HG02938 (cell line): ENCODE measurements around the gene PTPN18.

ENCODE experiments used
- ATAC-seq: cut with Tn5 transposase; IDR thresholded peaks from one replicate; pipeline ENCODE4 v1.9.1; 2021; ENCODE audit warnings: mild to moderate bottlenecking, moderate library complexity; ENCODE audit not compliant: unreplicated experiment

PTPN18 gene

GRCh38 chr2:130363479-130363878 lies 7.6 kb downstream of the PTPN18 start:
- ATAC-seq: no peak

- no peak for ATAC-seq
Measured at GRCh38 chr2:130365075-130365474, 9.2 kb downstream of the PTPN18 start.

GRCh38 chr2:130365963-130366362 lies 10.1 kb downstream of the PTPN18 start:
- no peak for ATAC-seq

GRCh38 chr2:130366720-130367119 lies 10.9 kb downstream of the PTPN18 start:
- no peak for ATAC-seq

- no peak for ATAC-seq
Measured at GRCh38 chr2:130368786-130369185, 12.9 kb downstream of the PTPN18 start.

GRCh38 chr2:130369311-130369964 lies 13.6 kb downstream of the PTPN18 start:
- ATAC-seq: no peak

GRCh38 chr2:130369965-130370341 lies 14.1 kb downstream of the PTPN18 start:
- no peak for ATAC-seq

- ATAC-seq: no peak
Measured at GRCh38 chr2:130370490-130370889, 14.6 kb downstream of the PTPN18 start.

- peak; percentile 33 for ATAC-seq
Measured at GRCh38 chr2:130371723-130372054, 15.8 kb downstream of the PTPN18 start.

- peak; percentile 59 for ATAC-seq
Measured at GRCh38 chr2:130372055-130372832, 16.4 kb downstream of the PTPN18 start.

GRCh38 chr2:130372833-130373807 lies 17.3 kb downstream of the PTPN18 start:
- no peak for ATAC-seq

GRCh38 chr2:130373808-130374365 lies 18.0 kb downstream of the PTPN18 start:
- no peak for ATAC-seq

- no peak for ATAC-seq
Measured at GRCh38 chr2:130374587-130375290, 18.9 kb downstream of the PTPN18 start.

- no peak for ATAC-seq
Measured at GRCh38 chr2:130375291-130376266, 19.7 kb downstream of the PTPN18 start.

GRCh38 chr2:130376433-130377293 lies 20.8 kb downstream of the PTPN18 start:
- peak; percentile 58 for ATAC-seq

GRCh38 chr2:130377491-130377890 lies 21.6 kb downstream of the PTPN18 start:
- ATAC-seq: no peak

- ATAC-seq: no peak
Measured at GRCh38 chr2:130378206-130378897, 22.5 kb downstream of the PTPN18 start.

GRCh38 chr2:130378898-130379214 lies 23.0 kb downstream of the PTPN18 start:
- no peak for ATAC-seq
